ENCODE results near the gene PLXNA1.

The PLXNA1 gene

DNA sequence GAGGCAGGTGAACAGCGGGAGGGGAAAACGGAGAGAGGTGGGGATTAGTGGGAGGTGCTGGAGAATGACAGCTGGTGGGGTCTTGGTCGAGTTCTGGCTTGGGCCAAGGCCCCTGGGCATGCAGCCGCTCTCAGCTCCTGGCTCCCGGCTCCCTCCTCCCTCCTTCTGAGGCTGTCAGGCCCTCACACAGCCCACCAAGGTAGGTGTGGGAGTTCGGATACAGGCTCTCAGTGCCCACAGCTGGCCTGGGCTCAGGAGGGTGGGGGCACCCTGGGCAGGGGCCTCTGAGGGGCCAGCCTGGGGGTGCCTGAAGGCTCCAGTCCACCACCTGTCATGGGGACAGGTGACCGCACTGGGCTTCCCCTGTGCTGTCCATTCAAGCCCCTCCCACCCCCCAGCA, 39.9 kb downstream of the PLXNA1 start:
- no peak overlapping the region for H3K4me3 ChIP-seq (replicated peaks; ENCODE audit: insufficient read depth, low read length)
- TF ChIP-seq, protein P1, sequence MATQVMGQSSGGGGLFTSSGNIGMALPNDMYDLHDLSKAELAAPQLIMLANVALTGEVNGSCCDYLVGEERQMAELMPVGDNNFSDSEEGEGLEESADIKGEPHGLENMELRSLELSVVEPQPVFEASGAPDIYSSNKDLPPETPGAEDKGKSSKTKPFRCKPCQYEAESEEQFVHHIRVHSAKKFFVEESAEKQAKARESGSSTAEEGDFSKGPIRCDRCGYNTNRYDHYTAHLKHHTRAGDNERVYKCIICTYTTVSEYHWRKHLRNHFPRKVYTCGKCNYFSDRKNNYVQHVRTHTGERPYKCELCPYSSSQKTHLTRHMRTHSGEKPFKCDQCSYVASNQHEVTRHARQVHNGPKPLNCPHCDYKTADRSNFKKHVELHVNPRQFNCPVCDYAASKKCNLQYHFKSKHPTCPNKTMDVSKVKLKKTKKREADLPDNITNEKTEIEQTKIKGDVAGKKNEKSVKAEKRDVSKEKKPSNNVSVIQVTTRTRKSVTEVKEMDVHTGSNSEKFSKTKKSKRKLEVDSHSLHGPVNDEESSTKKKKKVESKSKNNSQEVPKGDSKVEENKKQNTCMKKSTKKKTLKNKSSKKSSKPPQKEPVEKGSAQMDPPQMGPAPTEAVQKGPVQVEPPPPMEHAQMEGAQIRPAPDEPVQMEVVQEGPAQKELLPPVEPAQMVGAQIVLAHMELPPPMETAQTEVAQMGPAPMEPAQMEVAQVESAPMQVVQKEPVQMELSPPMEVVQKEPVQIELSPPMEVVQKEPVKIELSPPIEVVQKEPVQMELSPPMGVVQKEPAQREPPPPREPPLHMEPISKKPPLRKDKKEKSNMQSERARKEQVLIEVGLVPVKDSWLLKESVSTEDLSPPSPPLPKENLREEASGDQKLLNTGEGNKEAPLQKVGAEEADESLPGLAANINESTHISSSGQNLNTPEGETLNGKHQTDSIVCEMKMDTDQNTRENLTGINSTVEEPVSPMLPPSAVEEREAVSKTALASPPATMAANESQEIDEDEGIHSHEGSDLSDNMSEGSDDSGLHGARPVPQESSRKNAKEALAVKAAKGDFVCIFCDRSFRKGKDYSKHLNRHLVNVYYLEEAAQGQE (IDR thresholded peaks at IDR 0.05; ENCODE audit: insufficient replicate concordance, low read depth): no peak
- H3K27ac ChIP-seq (replicated peaks): no peak overlapping the region
- no peaks in the 10 kb centered on the region for H3K27me3 ChIP-seq (ENCODE audit: insufficient read depth, poor library complexity, severe bottlenecking)
- no peak for DNase-seq (ENCODE audit: low read depth in 1 of 2, low spot score in 1 of 2)

DNA sequence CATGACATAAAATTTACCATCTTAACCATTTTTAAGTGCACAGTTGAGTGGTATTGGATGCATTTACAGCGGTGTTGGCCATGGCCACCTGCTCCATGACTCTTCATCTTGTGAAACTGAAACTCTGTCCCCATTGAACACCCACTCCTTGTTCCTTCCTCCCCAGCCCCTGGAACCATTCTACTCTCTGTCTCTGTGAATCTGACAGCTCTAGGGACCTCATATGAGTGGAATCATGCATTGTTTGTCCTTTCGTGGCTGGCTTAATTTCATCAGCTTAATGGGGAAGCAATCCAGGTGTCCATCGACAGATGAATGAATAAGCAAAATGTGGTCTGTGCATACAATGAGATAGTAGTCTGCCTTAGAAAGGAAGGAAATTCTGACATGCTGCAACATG, 42.5 kb downstream of the PLXNA1 start:
- H3K27ac ChIP-seq (replicated peaks): no peak overlapping the region
- DNase-seq (ENCODE audit: low read depth in 1 of 2, low spot score in 1 of 2): peak; percentile 21 to 50
- H3K4me3 ChIP-seq (replicated peaks; ENCODE audit: insufficient read depth, low read length): no peak overlapping the region
- TF ChIP-seq, protein P2, sequence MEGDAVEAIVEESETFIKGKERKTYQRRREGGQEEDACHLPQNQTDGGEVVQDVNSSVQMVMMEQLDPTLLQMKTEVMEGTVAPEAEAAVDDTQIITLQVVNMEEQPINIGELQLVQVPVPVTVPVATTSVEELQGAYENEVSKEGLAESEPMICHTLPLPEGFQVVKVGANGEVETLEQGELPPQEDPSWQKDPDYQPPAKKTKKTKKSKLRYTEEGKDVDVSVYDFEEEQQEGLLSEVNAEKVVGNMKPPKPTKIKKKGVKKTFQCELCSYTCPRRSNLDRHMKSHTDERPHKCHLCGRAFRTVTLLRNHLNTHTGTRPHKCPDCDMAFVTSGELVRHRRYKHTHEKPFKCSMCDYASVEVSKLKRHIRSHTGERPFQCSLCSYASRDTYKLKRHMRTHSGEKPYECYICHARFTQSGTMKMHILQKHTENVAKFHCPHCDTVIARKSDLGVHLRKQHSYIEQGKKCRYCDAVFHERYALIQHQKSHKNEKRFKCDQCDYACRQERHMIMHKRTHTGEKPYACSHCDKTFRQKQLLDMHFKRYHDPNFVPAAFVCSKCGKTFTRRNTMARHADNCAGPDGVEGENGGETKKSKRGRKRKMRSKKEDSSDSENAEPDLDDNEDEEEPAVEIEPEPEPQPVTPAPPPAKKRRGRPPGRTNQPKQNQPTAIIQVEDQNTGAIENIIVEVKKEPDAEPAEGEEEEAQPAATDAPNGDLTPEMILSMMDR (IDR thresholded peaks at IDR 0.05; ENCODE audit: insufficient read depth, low read length): no peak
- TF ChIP-seq SPI1 (IDR thresholded peaks at IDR 0.05; ENCODE audit: borderline replicate concordance, low read depth): no peak
- TF ChIP-seq, protein P1 (IDR thresholded peaks at IDR 0.05; ENCODE audit: insufficient replicate concordance, low read depth): no peak
- TF ChIP-seq GABPA (IDR thresholded peaks at IDR 0.05; ENCODE audit: low read depth): no peak
- TF ChIP-seq POLR2AphosphoS5 (IDR thresholded peaks at IDR 0.05; ENCODE audit: low read depth): no peak
- H3K27me3 ChIP-seq (ENCODE audit: insufficient read depth, poor library complexity, severe bottlenecking): no peaks in the 10 kb centered on the region

DNA sequence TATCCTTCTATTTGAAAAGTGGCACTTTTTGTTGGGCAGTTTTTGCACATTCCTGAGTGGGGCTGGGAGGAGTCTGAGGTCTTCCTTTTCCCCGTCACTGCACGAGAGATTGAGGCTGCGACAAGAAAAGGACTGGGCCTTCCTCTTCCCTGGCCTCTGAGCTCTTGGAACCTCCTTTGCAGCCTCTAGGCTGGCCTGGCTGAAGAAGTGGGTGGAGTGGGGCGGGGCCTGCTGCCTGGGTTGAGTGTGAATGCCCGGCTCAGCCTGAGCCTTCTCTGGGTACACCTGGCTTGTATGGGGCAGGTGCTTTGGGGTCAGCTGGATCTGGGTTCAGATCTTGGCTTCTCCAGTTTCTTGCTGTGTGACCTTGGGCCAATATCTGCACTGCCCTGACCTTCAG, 43.1 kb downstream of the PLXNA1 start:
- TF ChIP-seq SPI1 (IDR thresholded peaks at IDR 0.05; ENCODE audit: borderline replicate concordance, low read depth) (no peak), GABPA (IDR thresholded peaks at IDR 0.05; ENCODE audit: low read depth) (no peak), POLR2AphosphoS5 (IDR thresholded peaks at IDR 0.05; ENCODE audit: low read depth) (no peak)
- TF ChIP-seq, protein P2 (IDR thresholded peaks at IDR 0.05; ENCODE audit: insufficient read depth, low read length): no peak
- TF ChIP-seq, protein P1 (IDR thresholded peaks at IDR 0.05; ENCODE audit: insufficient replicate concordance, low read depth): no peak
- Histone ChIP-seq H3K27ac (replicated peaks) (no peak overlapping the region), H3K27me3 (ENCODE audit: insufficient read depth, poor library complexity, severe bottlenecking) (no peaks in the 10 kb centered on the region), H3K4me3 (replicated peaks; ENCODE audit: insufficient read depth, low read length) (no peak overlapping the region)
- peak in 1 of 2 experiments; percentile 16 for DNase-seq (ENCODE audit: low read depth in 1 of 2, low spot score in 1 of 2)

DNA sequence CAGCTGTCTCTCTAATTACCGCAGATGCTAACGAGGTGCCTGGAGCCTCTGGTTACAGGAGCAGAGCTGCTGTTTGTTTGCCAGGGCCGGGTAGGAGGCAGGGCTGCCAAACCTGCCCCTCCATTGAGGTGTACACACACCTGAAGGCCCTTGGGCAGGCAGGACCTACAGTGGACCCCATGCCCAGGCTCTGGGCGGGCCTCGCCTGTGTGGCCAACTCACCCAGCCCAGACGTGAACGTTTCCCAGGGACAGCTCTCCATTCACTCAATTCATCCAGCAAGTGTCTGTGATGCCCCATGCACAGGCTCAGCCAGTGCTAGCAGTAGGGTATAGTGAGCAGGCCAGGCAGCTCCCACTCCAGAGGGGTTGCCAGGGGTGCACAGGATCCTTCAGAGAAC, 43.7 kb downstream of the PLXNA1 start:
- DNase-seq (ENCODE audit: low read depth in 1 of 2, low spot score in 1 of 2): no peak
- Histone ChIP-seq H3K27me3 (ENCODE audit: insufficient read depth, poor library complexity, severe bottlenecking) (no peaks in the 10 kb centered on the region), H3K27ac (replicated peaks) (no peak overlapping the region), H3K4me3 (replicated peaks; ENCODE audit: insufficient read depth, low read length) (no peak overlapping the region)
- TF ChIP-seq GABPA (IDR thresholded peaks at IDR 0.05; ENCODE audit: low read depth) (no peak), POLR2AphosphoS5 (IDR thresholded peaks at IDR 0.05; ENCODE audit: low read depth) (no peak), SPI1 (IDR thresholded peaks at IDR 0.05; ENCODE audit: borderline replicate concordance, low read depth) (no peak)
- TF ChIP-seq, protein P2 (IDR thresholded peaks at IDR 0.05; ENCODE audit: insufficient read depth, low read length): no peak
- TF ChIP-seq, protein P1 (IDR thresholded peaks at IDR 0.05; ENCODE audit: insufficient replicate concordance, low read depth): no peak

Data from HL-60 (cell line).